WTC11 (cell line): ENCODE results near the gene RFTN1. TPM values are rescaled to one million over a fixed set of nuclear protein-coding genes. Genes with fewer than 3 reads are reported as not detected.

Experiments used
- ATAC-seq: fragments of 200-7000 bp; cut with Tn5 transposase; 2 replicates; pipeline ENCODE4 v1.10.0; 2021; ENCODE audit warnings: mild to moderate bottlenecking, moderate library complexity
- CTCF ChIA-PET: fragments of 300-600 bp; sonication (Branson Sonifier 250); formaldehyde crosslinking; loops from one replicate; lab custom pipeline; 2021; ENCODE audit warnings: antibody characterized with exemption; lab: Charles Lee
- POLR2A ChIA-PET: fragments of 350-600 bp; sonication (Branson Sonifier 250); formaldehyde crosslinking; loops from one replicate; lab custom pipeline; 2021; ENCODE audit warnings: antibody characterized with exemption; lab: Charles Lee
- DNase-seq: peaks from one replicate; pipeline ENCODE4 v3.0.0; 2021; ENCODE audit warnings: low spot score
- H3K27ac Mint-ChIP-seq: 2 replicates; pipeline ENCODE4 v1.8.0; 2021; ENCODE audit warnings: mixed read lengths
- H3K27me3 Mint-ChIP-seq: 2 replicates; pipeline ENCODE4 v1.8.0; 2021; ENCODE audit warnings: low read depth, mild to moderate bottlenecking, moderate library complexity, mixed read lengths
- H3K36me3 Mint-ChIP-seq: 2 replicates; pipeline ENCODE4 v1.8.0; 2021; ENCODE audit warnings: mixed read lengths
- H3K4me1 Mint-ChIP-seq: 2 replicates; pipeline ENCODE4 v1.8.0; 2022; ENCODE audit warnings: mixed read lengths
- H3K4me3 Mint-ChIP-seq: 2 replicates; pipeline ENCODE4 v1.8.0; 2021; ENCODE audit warnings: mild to moderate bottlenecking, moderate library complexity, mixed read lengths
- H3K9me3 Mint-ChIP-seq: 2 replicates; pipeline ENCODE4 v1.8.0; 2021; ENCODE audit warnings: mixed read lengths
- ATF2 ChIP-seq: sonication (generic); formaldehyde crosslinking; IDR thresholded peaks from 2 replicates; pipeline ENCODE4 v1.8.1; 2022; ENCODE audit warnings: low read depth, missing genetic modification reagents, borderline replicate concordance
- ATF6 ChIP-seq: sonication (generic); formaldehyde crosslinking; IDR thresholded peaks from 2 replicates; pipeline ENCODE4 v1.8.1; 2023; ENCODE audit warnings: mild to moderate bottlenecking, missing genetic modification reagents
- CREM ChIP-seq: sonication (generic); formaldehyde crosslinking; IDR thresholded peaks from 2 replicates; pipeline ENCODE4 v1.8.1; 2022; ENCODE audit warnings: mild to moderate bottlenecking, missing genetic modification reagents, moderate library complexity
- E2F1 ChIP-seq: sonication (generic); formaldehyde crosslinking; IDR thresholded peaks from 2 replicates; pipeline ENCODE4 v1.8.0; 2022; ENCODE audit warnings: mild to moderate bottlenecking, missing genetic modification reagents
- E2F5 ChIP-seq: sonication (generic); formaldehyde crosslinking; IDR thresholded peaks from 2 replicates; pipeline ENCODE4 v1.8.1; 2022; ENCODE audit warnings: mild to moderate bottlenecking, moderate library complexity, missing genetic modification reagents
- ERG ChIP-seq: fragments of 250-450 bp; sonication (Bioruptor Pico); IDR thresholded peaks from 2 replicates; pipeline ENCODE4 v1.8.0; 2021; ENCODE audit warnings: mild to moderate bottlenecking
- FOXK1 ChIP-seq: sonication (generic); formaldehyde crosslinking; IDR thresholded peaks from 2 replicates; pipeline ENCODE4 v1.8.0; 2022; ENCODE audit warnings: mild to moderate bottlenecking, moderate library complexity, missing genetic modification reagents
- FOXP1 ChIP-seq: sonication (generic); formaldehyde crosslinking; IDR thresholded peaks from 2 replicates; pipeline ENCODE4 v1.8.0; 2022; ENCODE audit warnings: missing genetic modification reagents, mild to moderate bottlenecking, moderate library complexity, borderline replicate concordance
- IRF2 ChIP-seq: sonication (generic); formaldehyde crosslinking; IDR thresholded peaks from 2 replicates; pipeline ENCODE4 v1.8.0; 2022; ENCODE audit warnings: low read depth, missing genetic modification reagents, borderline replicate concordance
- MAX ChIP-seq: sonication (generic); formaldehyde crosslinking; IDR thresholded peaks from 2 replicates; pipeline ENCODE4 v1.8.0; 2022; ENCODE audit warnings: mild to moderate bottlenecking, missing genetic modification reagents
- MYBL2 ChIP-seq: sonication (generic); formaldehyde crosslinking; IDR thresholded peaks from 2 replicates; pipeline ENCODE4 v1.8.1; 2023; ENCODE audit warnings: mild to moderate bottlenecking, moderate library complexity, missing genetic modification reagents
- NFE2L1 ChIP-seq: sonication (generic); formaldehyde crosslinking; IDR thresholded peaks from 2 replicates; pipeline ENCODE4 v1.8.1; 2023; ENCODE audit warnings: missing genetic modification reagents
- NR3C1 ChIP-seq: sonication (generic); formaldehyde crosslinking; conservative IDR thresholded peaks from 2 replicates; pipeline ENCODE4 v1.8.1; 2023; ENCODE audit warnings: low read depth, mild to moderate bottlenecking, missing genetic modification reagents
- PREB ChIP-seq: sonication (generic); formaldehyde crosslinking; IDR thresholded peaks from 2 replicates; pipeline ENCODE4 v1.8.1; 2022; ENCODE audit warnings: mild to moderate bottlenecking, missing genetic modification reagents, moderate library complexity, borderline replicate concordance
- PRRX2 ChIP-seq: fragments of 250-450 bp; sonication (Bioruptor Pico); IDR thresholded peaks from 2 replicates; pipeline ENCODE4 v1.8.0; 2021; ENCODE audit warnings: mild to moderate bottlenecking
- RORB ChIP-seq: fragments of 250-450 bp; sonication (Bioruptor Pico); IDR thresholded peaks from 2 replicates; pipeline ENCODE4 v1.9.0; 2021; ENCODE audit warnings: mild to moderate bottlenecking
- SOX15 ChIP-seq: fragments of 250-450 bp; sonication (Bioruptor Pico); IDR thresholded peaks from 2 replicates; pipeline ENCODE4 v1.9.0; 2021; ENCODE audit warnings: mild to moderate bottlenecking
- SP1 ChIP-seq: sonication (generic); formaldehyde crosslinking; conservative IDR thresholded peaks from 2 replicates; pipeline ENCODE4 v1.8.1; 2022; ENCODE audit warnings: missing genetic modification reagents
- USF1 ChIP-seq: sonication (generic); formaldehyde crosslinking; IDR thresholded peaks from 2 replicates; pipeline ENCODE4 v1.8.0; 2022; ENCODE audit warnings: mild to moderate bottlenecking, missing genetic modification reagents
- ZNF263 ChIP-seq: sonication (generic); formaldehyde crosslinking; IDR thresholded peaks from 2 replicates; pipeline ENCODE4 v1.8.1; 2022; ENCODE audit warnings: low read depth, mild to moderate bottlenecking, moderate library complexity, missing genetic modification reagents
- ZNF317 ChIP-seq: sonication (generic); formaldehyde crosslinking; IDR thresholded peaks from 2 replicates; pipeline ENCODE4 v1.8.1; 2023; ENCODE audit warnings: low read depth, mild to moderate bottlenecking, moderate library complexity, missing genetic modification reagents, borderline replicate concordance
- total RNA-seq: library from RNA; stranded (reverse); gene quantifications from 3 replicates; pipeline ENCODE4 v1.2.3, GENCODE V29; 2021

RFTN1 gene
- total RNA-seq, 1 experiment from 2014 or later, result 3.8 TPM

- no peak overlapping the region for H3K4me3 Mint-ChIP-seq
- DNase-seq, result no peak
- CTCF ChIA-PET, result interaction anchor here (1.3 kb wide), 1 partner anchor 12 kb away, joined by 3 read pairs; no protein-coding TSS in a partner anchor
- no peak for TF ChIP-seq FOXK1 (CRISPR knock-in tag)
- TF ChIP-seq ZNF263 (CRISPR knock-in tag), result no peak
- no peak for TF ChIP-seq MAX (CRISPR knock-in tag)
- no peak for TF ChIP-seq SP1 (CRISPR knock-in tag)
- TF ChIP-seq E2F1 (CRISPR knock-in tag), result no peak
- no peak for TF ChIP-seq CREM (CRISPR knock-in tag)
- TF ChIP-seq SOX15, result no peak
- no peak for TF ChIP-seq FOXP1 (CRISPR knock-in tag)
- TF ChIP-seq NFE2L1 (CRISPR knock-in tag), result no peak
- TF ChIP-seq E2F5, result no peak
- no peak for TF ChIP-seq ATF6 (CRISPR knock-in tag)
- no peak for TF ChIP-seq ATF2
- POLR2A ChIA-PET, result no interaction called here
- H3K4me1 Mint-ChIP-seq, result peaks cover 14% of the 10 kb centered on the region
- no peak overlapping the region for H3K27ac Mint-ChIP-seq
- no peak for ATAC-seq
- peaks cover 9% of the 10 kb centered on the region for H3K27me3 Mint-ChIP-seq
- H3K36me3 Mint-ChIP-seq, result no peaks in the 10 kb centered on the region
- H3K9me3 Mint-ChIP-seq, result no peaks in the 10 kb centered on the region
Observed at GRCh38 chr3:16504242-16504641, 9.3 kb downstream of the RFTN1 start.

GRCh38 chr3:16503191-16503776, 10.2 kb downstream of the RFTN1 start:
- CTCF ChIA-PET, result interaction anchor here (0.8 kb wide), 1 partner anchor 14 kb away, joined by 3 read pairs; no protein-coding TSS in a partner anchor
- H3K4me3 Mint-ChIP-seq, result no peak overlapping the region
- H3K4me1 Mint-ChIP-seq, result peaks cover 19% of the 10 kb centered on the region
- TF ChIP-seq ERG (CRISPR knock-in tag) (no peak), MYBL2 (CRISPR knock-in tag) (no peak), NR3C1 (CRISPR knock-in tag) (no peak), IRF2 (CRISPR knock-in tag) (no peak), USF1 (CRISPR knock-in tag) (no peak), RORB (CRISPR knock-in tag) (no peak), ZNF317 (CRISPR knock-in tag) (no peak), E2F5 (no peak), PRRX2 (CRISPR knock-in tag) (no peak), PREB (CRISPR knock-in tag) (no peak)

More at GRCh38 chr3:16503191-16503776, 10.2 kb downstream of the RFTN1 start:
- H3K27ac Mint-ChIP-seq, result no peak overlapping the region
- ATAC-seq (no peak), DNase-seq (no peak)
- H3K36me3 Mint-ChIP-seq, result no peaks in the 10 kb centered on the region
- no peaks in the 10 kb centered on the region for H3K9me3 Mint-ChIP-seq
- POLR2A ChIA-PET, result no interaction called here
- H3K27me3 Mint-ChIP-seq, result peaks cover 9% of the 10 kb centered on the region
